Panc1 (cell line): ENCODE results near the gene TEX261.
"Not testable (repeated sequence)": the region's sequence is repeated elsewhere in the genome, so short reads cannot be mapped to it uniquely, and the experiment has no call there.

Source experiments
- SIN3A ChIP-seq: IDR thresholded peaks from 2 replicates; pipeline ENCODE4 v1.6.1; 2012; ENCODE audit warnings: low read depth, mild to moderate bottlenecking, low read length, moderate library complexity, borderline replicate concordance; ENCODE audit not compliant: insufficient read depth
- TF ChIP-seq, protein P1 (sequence below): fragments of 450-650 bp; IDR thresholded peaks from 2 replicates; pipeline ENCODE4 v1.5.1; 2017; ENCODE audit warnings: mild to moderate bottlenecking

DNA sequence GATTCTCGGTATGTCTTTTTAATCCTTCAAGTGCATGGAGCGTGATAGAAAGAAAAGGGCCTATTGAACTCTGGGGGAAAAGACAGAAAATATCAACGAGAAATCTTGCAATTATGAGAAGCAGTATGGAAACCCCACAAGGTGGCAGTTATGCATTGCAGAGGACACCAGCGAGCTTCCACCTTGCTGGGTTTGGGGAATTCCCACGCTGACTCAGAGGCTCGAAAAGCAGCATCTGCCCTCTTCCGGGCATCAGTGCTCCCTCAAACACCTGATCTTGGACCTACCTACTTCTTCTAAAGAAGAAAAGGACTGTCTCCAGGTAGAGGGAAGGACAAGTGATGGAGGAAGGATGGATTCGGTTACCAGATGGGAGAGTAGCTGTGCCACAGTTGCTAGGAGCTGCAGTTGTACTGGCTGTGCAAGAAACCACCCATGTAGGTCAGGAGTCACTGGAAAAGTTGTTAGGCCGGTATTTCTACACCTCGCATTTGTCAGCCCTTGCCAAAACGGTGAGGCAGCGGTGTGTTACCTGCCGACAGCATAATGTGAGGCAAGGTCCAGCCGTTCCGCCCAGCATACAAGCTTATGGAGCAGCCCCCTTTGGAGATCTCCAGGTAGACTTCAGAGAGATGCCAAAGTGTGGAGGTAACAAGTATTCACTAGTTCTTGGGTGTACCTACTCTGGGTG is 29.0 kb upstream of the TEX261 start:
- TF ChIP-seq, protein P1, sequence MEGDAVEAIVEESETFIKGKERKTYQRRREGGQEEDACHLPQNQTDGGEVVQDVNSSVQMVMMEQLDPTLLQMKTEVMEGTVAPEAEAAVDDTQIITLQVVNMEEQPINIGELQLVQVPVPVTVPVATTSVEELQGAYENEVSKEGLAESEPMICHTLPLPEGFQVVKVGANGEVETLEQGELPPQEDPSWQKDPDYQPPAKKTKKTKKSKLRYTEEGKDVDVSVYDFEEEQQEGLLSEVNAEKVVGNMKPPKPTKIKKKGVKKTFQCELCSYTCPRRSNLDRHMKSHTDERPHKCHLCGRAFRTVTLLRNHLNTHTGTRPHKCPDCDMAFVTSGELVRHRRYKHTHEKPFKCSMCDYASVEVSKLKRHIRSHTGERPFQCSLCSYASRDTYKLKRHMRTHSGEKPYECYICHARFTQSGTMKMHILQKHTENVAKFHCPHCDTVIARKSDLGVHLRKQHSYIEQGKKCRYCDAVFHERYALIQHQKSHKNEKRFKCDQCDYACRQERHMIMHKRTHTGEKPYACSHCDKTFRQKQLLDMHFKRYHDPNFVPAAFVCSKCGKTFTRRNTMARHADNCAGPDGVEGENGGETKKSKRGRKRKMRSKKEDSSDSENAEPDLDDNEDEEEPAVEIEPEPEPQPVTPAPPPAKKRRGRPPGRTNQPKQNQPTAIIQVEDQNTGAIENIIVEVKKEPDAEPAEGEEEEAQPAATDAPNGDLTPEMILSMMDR: peak; percentile 30; the same call in 1 of the 2 replicates
- not testable (repeated sequence) for TF ChIP-seq SIN3A
